ENCODE data around the gene PSME4. TPM values are rescaled to one million over a fixed set of nuclear protein-coding genes. Genes with fewer than 3 reads are reported as not detected.

PSME4 gene
- total and polyA plus RNA-seq, 11 donors, result 30.8 to 110 (median 59.9) TPM

DNA sequence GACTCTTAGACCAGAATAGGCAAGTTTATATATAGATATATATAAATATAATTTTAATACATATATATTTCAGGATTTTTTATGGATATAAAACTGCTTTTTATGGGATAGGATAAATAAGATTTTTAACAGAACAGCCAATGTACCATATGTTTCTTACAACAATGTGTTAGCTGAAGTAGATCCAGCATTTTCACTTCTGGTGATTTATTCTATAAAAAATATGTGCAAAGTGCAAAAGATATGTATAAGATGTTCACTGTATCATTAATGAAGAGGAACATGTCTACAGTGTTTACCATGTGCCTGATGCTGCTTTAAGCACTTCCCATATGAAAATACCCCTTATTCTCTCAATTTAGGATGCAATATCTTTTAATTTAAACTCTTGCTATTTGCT, 88.8 kb downstream of the PSME4 start:
- Histone ChIP-seq H3K36me3 (peaks cover 6 to 99% (median 89%) of the 10 kb centered on the region in 9 donors), H3K27ac (no peak overlapping the region)
- TF ChIP-seq POLR2A (IDR thresholded peaks at IDR 0.05), result no peak
- TF ChIP-seq, protein P1, sequence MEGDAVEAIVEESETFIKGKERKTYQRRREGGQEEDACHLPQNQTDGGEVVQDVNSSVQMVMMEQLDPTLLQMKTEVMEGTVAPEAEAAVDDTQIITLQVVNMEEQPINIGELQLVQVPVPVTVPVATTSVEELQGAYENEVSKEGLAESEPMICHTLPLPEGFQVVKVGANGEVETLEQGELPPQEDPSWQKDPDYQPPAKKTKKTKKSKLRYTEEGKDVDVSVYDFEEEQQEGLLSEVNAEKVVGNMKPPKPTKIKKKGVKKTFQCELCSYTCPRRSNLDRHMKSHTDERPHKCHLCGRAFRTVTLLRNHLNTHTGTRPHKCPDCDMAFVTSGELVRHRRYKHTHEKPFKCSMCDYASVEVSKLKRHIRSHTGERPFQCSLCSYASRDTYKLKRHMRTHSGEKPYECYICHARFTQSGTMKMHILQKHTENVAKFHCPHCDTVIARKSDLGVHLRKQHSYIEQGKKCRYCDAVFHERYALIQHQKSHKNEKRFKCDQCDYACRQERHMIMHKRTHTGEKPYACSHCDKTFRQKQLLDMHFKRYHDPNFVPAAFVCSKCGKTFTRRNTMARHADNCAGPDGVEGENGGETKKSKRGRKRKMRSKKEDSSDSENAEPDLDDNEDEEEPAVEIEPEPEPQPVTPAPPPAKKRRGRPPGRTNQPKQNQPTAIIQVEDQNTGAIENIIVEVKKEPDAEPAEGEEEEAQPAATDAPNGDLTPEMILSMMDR (IDR thresholded peaks at IDR 0.05), result no peak

DNA sequence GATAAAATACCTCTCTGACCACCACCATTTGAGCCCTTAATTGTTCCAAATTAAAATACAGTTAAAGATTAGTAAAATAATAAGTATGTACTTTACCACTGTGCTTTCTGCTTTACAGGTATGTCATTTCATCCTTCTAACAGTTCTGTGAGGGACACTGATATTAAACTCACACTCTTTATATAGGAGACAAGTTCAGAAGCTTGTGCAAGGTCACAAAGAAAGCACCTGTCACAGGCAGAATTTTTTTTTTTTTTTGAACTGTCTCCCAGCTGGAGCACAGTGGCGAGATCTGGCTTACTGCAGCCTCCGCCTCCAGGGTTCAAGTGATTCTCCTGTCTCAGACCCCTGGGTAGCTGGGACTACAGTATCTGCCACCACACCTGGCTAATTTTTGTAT, 89.4 kb downstream of the PSME4 start:
- H3K4me1 ChIP-seq, result no peaks in the 10 kb centered on the region
- peaks cover 6 to 99% (median 89%) of the 10 kb centered on the region in 9 donors for H3K36me3 ChIP-seq
- no peak for DNase-seq
- WGBS, 4 donors, result 76 to 97% (median 92%) methylated on average over 2 of the region's 2 CpGs
- no peak for ATAC-seq
- H3K4me3 ChIP-seq, result no peak overlapping the region
- no peak overlapping the region for H3K27ac ChIP-seq
- no peaks in the 10 kb centered on the region for H3K9me3 ChIP-seq
- intact Hi-C loops (cut with DNase I), result no loop called here
- TF ChIP-seq POLR2A (IDR thresholded peaks at IDR 0.05), result no peak
- TF ChIP-seq, protein P1 (IDR thresholded peaks at IDR 0.05), result no peak
- no peaks in the 10 kb centered on the region for H3K27me3 ChIP-seq

More for the DNA sequence above, 88.8 kb downstream of the PSME4 start:
- no peak overlapping the region for H3K4me3 ChIP-seq
- no peaks in the 10 kb centered on the region for H3K9me3 ChIP-seq
- H3K4me1 ChIP-seq, result no peaks in the 10 kb centered on the region
- no peak for DNase-seq
- intact Hi-C loops (cut with DNase I), result no loop called here
- no peaks in the 10 kb centered on the region for H3K27me3 ChIP-seq
- no peak for ATAC-seq

DNA sequence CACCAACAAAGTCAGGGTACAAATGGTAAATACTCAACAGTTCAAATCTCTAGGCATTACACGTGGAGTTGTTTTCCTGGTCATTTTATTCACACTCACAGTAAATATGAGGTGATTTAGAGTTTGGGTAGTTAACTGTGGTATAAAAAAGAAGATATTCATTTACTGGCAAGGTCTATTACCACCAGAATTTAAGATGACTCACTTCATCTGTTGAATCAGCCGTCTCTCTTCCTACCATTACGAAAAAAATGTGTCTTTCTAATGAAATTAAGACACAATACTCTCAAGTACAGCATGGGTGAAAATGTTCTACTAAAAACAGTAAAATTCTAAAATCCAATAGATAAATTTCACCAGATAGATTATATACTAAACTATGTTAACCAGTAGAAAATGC, 90.0 kb downstream of the PSME4 start:
- Histone ChIP-seq H3K27ac (no peak overlapping the region), H3K4me1 (no peaks in the 10 kb centered on the region), H3K4me3 (no peak overlapping the region), H3K9me3 (no peaks in the 10 kb centered on the region), H3K36me3 (peaks cover 2 to 99% (median 89%) of the 10 kb centered on the region in 9 donors), H3K27me3 (no peaks in the 10 kb centered on the region)
- DNase-seq (no peak), ATAC-seq (no peak)
- 90 to 95% (median 92%) methylated on average over 3 of the region's 3 CpGs for WGBS, 4 donors
- intact Hi-C loops (cut with DNase I), result no loop called here
- TF ChIP-seq POLR2A (IDR thresholded peaks at IDR 0.05), result no peak
- TF ChIP-seq, protein P1 (IDR thresholded peaks at IDR 0.05), result no peak

DNA sequence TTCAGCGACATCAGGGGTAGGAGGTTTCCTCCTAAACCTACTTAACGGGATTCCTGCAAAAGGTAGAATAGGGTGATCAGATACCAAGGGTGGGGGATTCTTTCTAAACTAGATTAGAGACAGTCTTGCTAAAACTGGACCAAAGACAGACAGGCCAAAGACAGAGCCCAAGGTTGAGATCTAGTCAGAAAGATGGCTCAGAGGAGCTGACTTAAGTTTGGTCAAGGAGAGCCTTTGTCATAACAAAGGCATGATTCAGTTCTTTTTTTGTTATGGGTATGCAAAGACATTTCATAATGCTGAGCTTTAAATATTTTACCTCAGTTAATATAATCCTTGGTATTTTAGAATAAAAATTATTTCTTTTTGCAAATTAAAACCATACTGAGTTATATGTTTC, 93.2 kb downstream of the PSME4 start:
- no peak overlapping the region for H3K4me3 ChIP-seq
- DNase-seq, result no peak
- intact Hi-C loops (cut with DNase I), result no loop called here
- no peak for ATAC-seq
- H3K4me1 ChIP-seq, result no peaks in the 10 kb centered on the region
- H3K9me3 ChIP-seq, result no peaks in the 10 kb centered on the region
- no peaks in the 10 kb centered on the region for H3K27me3 ChIP-seq
- no peak overlapping the region for H3K27ac ChIP-seq
- peaks cover 4 to 99% (median 89%) of the 10 kb centered on the region in 9 donors for H3K36me3 ChIP-seq
- TF ChIP-seq, protein P1 (IDR thresholded peaks at IDR 0.05), result no peak
- no peak for TF ChIP-seq POLR2A (IDR thresholded peaks at IDR 0.05)
- WGBS, 4 donors, result 92 to 98% (median 95%) methylated on average over 2 of the region's 2 CpGs
